Liver (tissue), 9 donors: ENCODE measurements around the gene MCL1. TPM values are rescaled to one million over a fixed set of nuclear protein-coding genes. Genes with fewer than 3 reads are reported as not detected.
A peak's percentile ranks its signal among the peaks of the same experiment; 100 is the strongest.

Source experiments
- DNase-seq: peaks from one replicate; pipeline ENCODE4 v3.0.0-alpha.2; 2017; ENCODE audit warnings: low spot score
- H3K27ac ChIP-seq, 2 donors: one replicate each; pipeline ENCODE4 v1.7.0; 2013; ENCODE audit warnings: inconsistent platforms in 2 of 2, low read length in 2 of 2, control low read depth in 1 of 2, low read depth in 1 of 2, mild to moderate bottlenecking in 1 of 2
- H3K27me3 ChIP-seq, 4 donors: one replicate each; pipeline versions ENCODE4 v1.6.1 to v1.7.0; 2013; ENCODE audit warnings: low read length in 3 of 4, inconsistent platforms in 1 of 4, mild to moderate bottlenecking in 1 of 4, moderate library complexity in 1 of 4; ENCODE audit not compliant: control insufficient read depth in 4 of 4, insufficient read depth in 4 of 4
- H3K36me3 ChIP-seq, 4 donors: one replicate each; pipeline versions ENCODE4 v1.6.1 to v1.7.0; 2013; ENCODE audit warnings: low read length in 3 of 4, mild to moderate bottlenecking in 3 of 4, low read depth in 1 of 4, moderate library complexity in 1 of 4; ENCODE audit not compliant: control insufficient read depth in 4 of 4, insufficient read depth in 3 of 4
- H3K4me1 ChIP-seq, 4 donors: one replicate each; pipeline versions ENCODE4 v1.6.1 to v1.7.0; 2013; ENCODE audit warnings: low read length in 3 of 4, mild to moderate bottlenecking in 3 of 4, moderate library complexity in 1 of 4; ENCODE audit not compliant: control insufficient read depth in 4 of 4, insufficient read depth in 4 of 4
- H3K4me3 ChIP-seq, 3 donors: one replicate each; pipeline versions ENCODE4 v1.6.1 to v1.7.0; 2013; ENCODE audit warnings: low read length in 3 of 3, control low read depth in 1 of 3, low read depth in 1 of 3, mild to moderate bottlenecking in 1 of 3
- H3K9ac ChIP-seq, 2 donors: one replicate each; pipeline ENCODE4 v1.7.0; 2013; ENCODE audit warnings: low read length in 2 of 2, mild to moderate bottlenecking in 2 of 2, moderate library complexity in 2 of 2, control low read depth in 1 of 2, low read depth in 1 of 2
- H3K9me3 ChIP-seq, 4 donors: one replicate each; pipeline versions ENCODE4 v1.6.1 to v1.7.0; 2013; ENCODE audit warnings: low read length in 3 of 4; ENCODE audit not compliant: control insufficient read depth in 4 of 4
- EGR1 ChIP-seq, 2 donors: IDR thresholded peaks; 2 replicates each; pipeline ENCODE4 v1.6.1; 2016 to 2018; ENCODE audit warnings: antibody characterized with exemption in 2 of 2, low read depth in 2 of 2
- FOXA1 ChIP-seq: IDR thresholded peaks from 2 replicates; pipeline ENCODE4 v1.6.1; 2016; ENCODE audit warnings: antibody characterized with exemption
- FOXA2 ChIP-seq: IDR thresholded peaks from 2 replicates; pipeline ENCODE4 v1.6.1; 2016; ENCODE audit warnings: antibody characterized with exemption
- GABPA ChIP-seq, 2 donors: IDR thresholded peaks in 1 of 2; conservative IDR thresholded peaks in 1 of 2; 2 replicates each; pipeline ENCODE4 v1.6.1; 2016; ENCODE audit warnings: antibody characterized with exemption in 2 of 2, mild to moderate bottlenecking in 1 of 2, moderate library complexity in 1 of 2
- HNF4A ChIP-seq, 2 donors: conservative IDR thresholded peaks; 2 replicates each; pipeline ENCODE4 v1.6.1; 2016; ENCODE audit warnings: antibody characterized with exemption in 2 of 2, mild to moderate bottlenecking in 2 of 2
- HNF4G ChIP-seq: IDR thresholded peaks from 2 replicates; pipeline ENCODE4 v1.6.1; 2016; ENCODE audit warnings: antibody characterized with exemption
- JUND ChIP-seq, 2 donors: IDR thresholded peaks; 2 replicates each; pipeline ENCODE4 v1.6.1; 2016; ENCODE audit warnings: antibody characterized with exemption in 2 of 2
- NR2F2 ChIP-seq: IDR thresholded peaks from 2 replicates; pipeline ENCODE4 v1.6.1; 2016; ENCODE audit warnings: antibody characterized with exemption
- RAD21 ChIP-seq, 2 donors: IDR thresholded peaks; 2 replicates each; pipeline ENCODE4 v1.6.1; 2016; ENCODE audit warnings: antibody characterized with exemption in 2 of 2, mild to moderate bottlenecking in 2 of 2
- RXRA ChIP-seq, 2 donors: IDR thresholded peaks; 2 replicates each; pipeline ENCODE4 v1.6.1; 2017 to 2018; ENCODE audit warnings: antibody characterized with exemption in 2 of 2, mild to moderate bottlenecking in 1 of 2
- SP1 ChIP-seq: IDR thresholded peaks from 2 replicates; pipeline ENCODE4 v1.6.1; 2018; ENCODE audit warnings: antibody characterized with exemption, mild to moderate bottlenecking
- TAF1 ChIP-seq: conservative IDR thresholded peaks from 2 replicates; pipeline ENCODE4 v1.6.1; 2016; ENCODE audit warnings: antibody characterized with exemption, mild to moderate bottlenecking
- YY1 ChIP-seq: IDR thresholded peaks from 2 replicates; pipeline ENCODE4 v1.6.1; 2016; ENCODE audit warnings: antibody characterized with exemption, mild to moderate bottlenecking
- WGBS: extraction: QIAGEN DNeasy Blood & Tissue Kit; methylation state at CpG from one replicate; pipeline ENCODE4 v1.1.7; 2013; 5-methylcytosine and 5-hydroxymethylcytosine counted together
- polyA plus RNA-seq, 2 donors: library from polyadenylated mRNA; stranded (reverse) in 1 of 2; unstranded in 1 of 2; fragments of 200-250 nt in 1 of 2; fragments of >200 nt in 1 of 2; fragmentation: Nextera tagmentation in 1 of 2; extraction: Ambion mirVana in 1 of 2; gene quantifications; one replicate each; pipeline versions ENCODE4 v1.2.1 to v1.2.3, GENCODE V29; 2013 to 2015
- total RNA-seq, 2 donors: library from RNA; depleted of rRNA; stranded (reverse); fragments of >200 nt; gene quantifications; one replicate each; pipeline ENCODE4 v1.2.3, GENCODE V29; 2014
- TF ChIP-seq, protein P1 (sequence below): fragments of 150-350 bp; IDR thresholded peaks from 2 replicates; pipeline ENCODE4 v1.5.1; 2017; ENCODE audit warnings: improper control_type of control experiment, low read depth, low read length; ENCODE audit not compliant: missing input control
- TF ChIP-seq, protein P2 (sequence below): IDR thresholded peaks from 2 replicates; pipeline ENCODE4 v1.6.1; 2016; ENCODE audit warnings: antibody characterized with exemption, mild to moderate bottlenecking
- TF ChIP-seq, protein P3 (sequence below): IDR thresholded peaks from 2 replicates; pipeline ENCODE4 v1.6.1; 2016; ENCODE audit warnings: antibody characterized with exemption
- TF ChIP-seq, protein P4 (sequence below): IDR thresholded peaks from 2 replicates; pipeline ENCODE4 v1.6.1; 2016; ENCODE audit warnings: antibody characterized with exemption
- TF ChIP-seq, protein P5 (sequence below): IDR thresholded peaks from 2 replicates; pipeline ENCODE4 v1.6.1; 2016; ENCODE audit warnings: antibody characterized with exemption
- donor health status: healthy.
- donor health status: healthy.
- donor health status: healthy.
- donor health status: healthy.
- donor health status: healthy.

MCL1 gene
- total and polyA plus RNA-seq, 4 donors: 23.4 to 181 (median 80.0) TPM

DNA sequence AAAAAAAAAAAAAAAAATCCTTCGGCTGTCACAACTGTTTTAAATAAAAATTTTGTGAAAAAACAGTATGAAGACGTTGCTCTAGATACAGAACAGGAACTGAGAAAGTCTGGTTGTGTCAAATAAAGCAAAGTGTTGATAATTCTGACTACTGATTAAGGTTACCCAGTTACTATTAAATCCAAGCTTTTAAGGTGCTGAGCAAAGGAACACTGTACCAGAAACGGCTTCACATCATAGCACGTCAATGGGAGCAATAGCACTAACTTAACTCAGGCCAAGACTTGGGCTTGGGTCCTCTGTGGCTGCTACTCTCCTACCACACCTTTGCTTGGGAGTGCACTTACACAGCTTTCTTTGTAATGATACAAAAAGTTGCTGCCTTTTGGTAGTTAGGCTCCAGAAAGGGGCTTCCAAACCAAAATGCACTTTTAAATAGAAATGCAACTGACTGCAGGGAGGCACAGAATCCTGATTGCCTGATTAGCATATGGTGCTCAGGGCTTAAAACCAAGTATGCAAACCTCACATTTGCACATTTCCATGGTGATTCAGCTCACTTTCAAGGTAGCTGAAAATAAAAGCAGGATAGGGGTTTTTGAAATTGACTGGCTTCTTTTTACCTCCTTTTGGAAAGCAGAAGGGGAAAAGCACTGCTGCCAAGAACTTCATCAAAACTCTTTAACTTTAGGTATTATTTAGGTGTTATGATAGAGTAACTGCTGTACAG, 6.3 kb downstream of the MCL1 start:
- Histone ChIP-seq H3K4me1 (peaks cover 16 to 61% (median 40%) of the 10 kb centered on the region in 4 donors), H3K27me3 (no peaks in the 10 kb centered on the region), H3K9ac (peak overlapping the region in 1 of 2 donors; percentile 36), H3K27ac (peak overlapping the region; percentile 49 to 62), H3K4me3 (no peak overlapping the region), H3K9me3 (no peaks in the 10 kb centered on the region), H3K36me3 (peaks cover 8 to 41% (median 30%) of the 10 kb centered on the region in 4 donors)
- 66% methylated on average over 4 of the region's 4 CpGs for WGBS
- no peak for DNase-seq
- TF ChIP-seq HNF4A (conservative IDR thresholded peaks at IDR 0.05): no peak
- no peak for TF ChIP-seq YY1
- no peak for TF ChIP-seq FOXA1
- no peak for TF ChIP-seq HNF4G
- TF ChIP-seq RXRA (IDR thresholded peaks at IDR 0.05): no peak
- TF ChIP-seq JUND (IDR thresholded peaks at IDR 0.05): no peak
- TF ChIP-seq, protein P1, sequence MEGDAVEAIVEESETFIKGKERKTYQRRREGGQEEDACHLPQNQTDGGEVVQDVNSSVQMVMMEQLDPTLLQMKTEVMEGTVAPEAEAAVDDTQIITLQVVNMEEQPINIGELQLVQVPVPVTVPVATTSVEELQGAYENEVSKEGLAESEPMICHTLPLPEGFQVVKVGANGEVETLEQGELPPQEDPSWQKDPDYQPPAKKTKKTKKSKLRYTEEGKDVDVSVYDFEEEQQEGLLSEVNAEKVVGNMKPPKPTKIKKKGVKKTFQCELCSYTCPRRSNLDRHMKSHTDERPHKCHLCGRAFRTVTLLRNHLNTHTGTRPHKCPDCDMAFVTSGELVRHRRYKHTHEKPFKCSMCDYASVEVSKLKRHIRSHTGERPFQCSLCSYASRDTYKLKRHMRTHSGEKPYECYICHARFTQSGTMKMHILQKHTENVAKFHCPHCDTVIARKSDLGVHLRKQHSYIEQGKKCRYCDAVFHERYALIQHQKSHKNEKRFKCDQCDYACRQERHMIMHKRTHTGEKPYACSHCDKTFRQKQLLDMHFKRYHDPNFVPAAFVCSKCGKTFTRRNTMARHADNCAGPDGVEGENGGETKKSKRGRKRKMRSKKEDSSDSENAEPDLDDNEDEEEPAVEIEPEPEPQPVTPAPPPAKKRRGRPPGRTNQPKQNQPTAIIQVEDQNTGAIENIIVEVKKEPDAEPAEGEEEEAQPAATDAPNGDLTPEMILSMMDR: no peak
- TF ChIP-seq, protein P2, sequence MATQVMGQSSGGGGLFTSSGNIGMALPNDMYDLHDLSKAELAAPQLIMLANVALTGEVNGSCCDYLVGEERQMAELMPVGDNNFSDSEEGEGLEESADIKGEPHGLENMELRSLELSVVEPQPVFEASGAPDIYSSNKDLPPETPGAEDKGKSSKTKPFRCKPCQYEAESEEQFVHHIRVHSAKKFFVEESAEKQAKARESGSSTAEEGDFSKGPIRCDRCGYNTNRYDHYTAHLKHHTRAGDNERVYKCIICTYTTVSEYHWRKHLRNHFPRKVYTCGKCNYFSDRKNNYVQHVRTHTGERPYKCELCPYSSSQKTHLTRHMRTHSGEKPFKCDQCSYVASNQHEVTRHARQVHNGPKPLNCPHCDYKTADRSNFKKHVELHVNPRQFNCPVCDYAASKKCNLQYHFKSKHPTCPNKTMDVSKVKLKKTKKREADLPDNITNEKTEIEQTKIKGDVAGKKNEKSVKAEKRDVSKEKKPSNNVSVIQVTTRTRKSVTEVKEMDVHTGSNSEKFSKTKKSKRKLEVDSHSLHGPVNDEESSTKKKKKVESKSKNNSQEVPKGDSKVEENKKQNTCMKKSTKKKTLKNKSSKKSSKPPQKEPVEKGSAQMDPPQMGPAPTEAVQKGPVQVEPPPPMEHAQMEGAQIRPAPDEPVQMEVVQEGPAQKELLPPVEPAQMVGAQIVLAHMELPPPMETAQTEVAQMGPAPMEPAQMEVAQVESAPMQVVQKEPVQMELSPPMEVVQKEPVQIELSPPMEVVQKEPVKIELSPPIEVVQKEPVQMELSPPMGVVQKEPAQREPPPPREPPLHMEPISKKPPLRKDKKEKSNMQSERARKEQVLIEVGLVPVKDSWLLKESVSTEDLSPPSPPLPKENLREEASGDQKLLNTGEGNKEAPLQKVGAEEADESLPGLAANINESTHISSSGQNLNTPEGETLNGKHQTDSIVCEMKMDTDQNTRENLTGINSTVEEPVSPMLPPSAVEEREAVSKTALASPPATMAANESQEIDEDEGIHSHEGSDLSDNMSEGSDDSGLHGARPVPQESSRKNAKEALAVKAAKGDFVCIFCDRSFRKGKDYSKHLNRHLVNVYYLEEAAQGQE: no peak
- no peak for TF ChIP-seq RAD21 (IDR thresholded peaks at IDR 0.05)
- no peak for TF ChIP-seq SP1
- no peak for TF ChIP-seq EGR1 (IDR thresholded peaks at IDR 0.05; ENCODE audit: low read depth in 2 of 2)
- TF ChIP-seq FOXA2: no peak
- TF ChIP-seq, protein P3, sequence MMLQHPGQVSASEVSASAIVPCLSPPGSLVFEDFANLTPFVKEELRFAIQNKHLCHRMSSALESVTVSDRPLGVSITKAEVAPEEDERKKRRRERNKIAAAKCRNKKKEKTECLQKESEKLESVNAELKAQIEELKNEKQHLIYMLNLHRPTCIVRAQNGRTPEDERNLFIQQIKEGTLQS: no peak
- TF ChIP-seq NR2F2: no peak
- TF ChIP-seq, protein P4, sequence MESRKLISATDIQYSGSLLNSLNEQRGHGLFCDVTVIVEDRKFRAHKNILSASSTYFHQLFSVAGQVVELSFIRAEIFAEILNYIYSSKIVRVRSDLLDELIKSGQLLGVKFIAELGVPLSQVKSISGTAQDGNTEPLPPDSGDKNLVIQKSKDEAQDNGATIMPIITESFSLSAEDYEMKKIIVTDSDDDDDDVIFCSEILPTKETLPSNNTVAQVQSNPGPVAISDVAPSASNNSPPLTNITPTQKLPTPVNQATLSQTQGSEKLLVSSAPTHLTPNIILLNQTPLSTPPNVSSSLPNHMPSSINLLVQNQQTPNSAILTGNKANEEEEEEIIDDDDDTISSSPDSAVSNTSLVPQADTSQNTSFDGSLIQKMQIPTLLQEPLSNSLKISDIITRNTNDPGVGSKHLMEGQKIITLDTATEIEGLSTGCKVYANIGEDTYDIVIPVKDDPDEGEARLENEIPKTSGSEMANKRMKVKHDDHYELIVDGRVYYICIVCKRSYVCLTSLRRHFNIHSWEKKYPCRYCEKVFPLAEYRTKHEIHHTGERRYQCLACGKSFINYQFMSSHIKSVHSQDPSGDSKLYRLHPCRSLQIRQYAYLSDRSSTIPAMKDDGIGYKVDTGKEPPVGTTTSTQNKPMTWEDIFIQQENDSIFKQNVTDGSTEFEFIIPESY: no peak
- no peak for TF ChIP-seq GABPA (IDR thresholded peaks at IDR 0.05 in 1 of 2, conservative IDR thresholded peaks at IDR 0.05 in 1 of 2)
- TF ChIP-seq, protein P5, sequence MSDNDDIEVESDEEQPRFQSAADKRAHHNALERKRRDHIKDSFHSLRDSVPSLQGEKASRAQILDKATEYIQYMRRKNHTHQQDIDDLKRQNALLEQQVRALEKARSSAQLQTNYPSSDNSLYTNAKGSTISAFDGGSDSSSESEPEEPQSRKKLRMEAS: no peak
- TF ChIP-seq TAF1: no peak
